Endothelial cell of umbilical vein (primary cell): ENCODE measurements around the gene PRDX5. TPM values are rescaled to one million over a fixed set of nuclear protein-coding genes. Genes with fewer than 3 reads are reported as not detected.

Experiments used
- BruUV-seq: library from RNA; stranded (reverse); fragments of 400-500 nt; replicated peaks from 2 replicates; lab custom pipeline; 2021; lab: Mats Ljungman, UMichigan
- CTCF ChIA-PET: fragments of 300-600, 350-600 bp; sonication (Branson Sonifier 250); formaldehyde crosslinking; loops from one replicate; lab custom pipeline; 2021; ENCODE audit warnings: antibody characterized with exemption, inconsistent platforms; lab: Charles Lee
- POLR2A ChIA-PET: fragments of 300-600, 350-600 bp; sonication (Branson Sonifier 250); formaldehyde crosslinking; loops from one replicate; lab custom pipeline; 2021; ENCODE audit warnings: antibody characterized with exemption, inconsistent platforms; lab: Charles Lee
- DNase-seq: peaks from one replicate; pipeline ENCODE4 v3.0.0-alpha.2; 2011; ENCODE audit warnings: low read depth, low spot score
- FAIRE-seq: peaks from 2 replicates; lab custom pipeline; 2011; peaks lifted over from hg19 to GRCh38; lab: Jason Lieb, UNC
- H2AFZ ChIP-seq: 2 replicates; pipeline ENCODE4 v1.6.0; 2012; ENCODE audit warnings: low read depth, low read length, control low read depth, inconsistent platforms
- H3K27ac ChIP-seq: 2 replicates; pipeline ENCODE4 v1.5.1; 2011; ENCODE audit warnings: low read depth, mild to moderate bottlenecking, control low read depth, low read length, moderate library complexity; ENCODE audit not compliant: insufficient read depth
- H3K27me3 ChIP-seq, 2 experiments: 2 replicates each; pipeline versions ENCODE4 v1.6.0 to v1.6.1; 2011; ENCODE audit warnings: low read length in 2 of 2, mixed read lengths in 1 of 2; ENCODE audit not compliant: control insufficient read depth in 2 of 2, insufficient read depth in 2 of 2
- H3K36me3 ChIP-seq, 2 experiments: 2 replicates in 1 of 2; 3 replicates in 1 of 2; pipeline ENCODE4 v1.5.1; 2011; ENCODE audit warnings: low read length in 2 of 2, mild to moderate bottlenecking in 1 of 2, moderate library complexity in 1 of 2; ENCODE audit not compliant: control insufficient read depth in 2 of 2, insufficient read depth in 2 of 2; ENCODE audit errors: extremely low read depth in 1 of 2
- H3K4me1 ChIP-seq: 3 replicates; pipeline ENCODE4 v1.5.1; 2011; ENCODE audit warnings: mild to moderate bottlenecking, low read length; ENCODE audit not compliant: control insufficient read depth, insufficient read depth; ENCODE audit errors: extremely low read depth
- H3K4me2 ChIP-seq: 2 replicates; pipeline ENCODE4 v1.6.1; 2011; ENCODE audit warnings: low read length, control low read depth, mixed read lengths; ENCODE audit not compliant: insufficient read depth
- H3K4me3 ChIP-seq, 3 experiments: fragments of 200-600 bp in 1 of 3; sonication (generic), shearing (Covaris generic) in 1 of 3; replicated peaks in 1 of 3; 2 replicates each; pipeline ENCODE4 v1.5.1; 2011 to 2016; ENCODE audit warnings: control low read depth in 3 of 3, low read length in 3 of 3, mild to moderate bottlenecking in 2 of 3, inconsistent platforms in 1 of 3, low read depth in 1 of 3, moderate library complexity in 1 of 3; ENCODE audit not compliant: insufficient read depth in 1 of 3
- H3K79me2 ChIP-seq: 2 replicates; pipeline ENCODE4 v1.6.0; 2012; ENCODE audit warnings: low read length, inconsistent platforms; ENCODE audit not compliant: control insufficient read depth, insufficient read depth
- H3K9ac ChIP-seq: replicated peaks from 2 replicates; pipeline ENCODE3; 2011; ENCODE audit warnings: low read length, control low read depth; ENCODE audit not compliant: insufficient read depth; ENCODE audit errors: extremely low read depth
- H3K9me1 ChIP-seq: replicated peaks from 3 replicates; pipeline ENCODE4 v1.6.0; 2011; ENCODE audit warnings: mild to moderate bottlenecking, low read length; ENCODE audit not compliant: control insufficient read depth, insufficient read depth; ENCODE audit errors: extremely low read depth
- H3K9me3 ChIP-seq: replicated peaks from 2 replicates; pipeline ENCODE4 v1.5.1; 2012; ENCODE audit warnings: low read length, inconsistent platforms; ENCODE audit not compliant: control insufficient read depth, insufficient read depth
- H4K20me1 ChIP-seq: replicated peaks from 2 replicates; pipeline ENCODE3; 2011; ENCODE audit warnings: mild to moderate bottlenecking, low read length; ENCODE audit not compliant: control insufficient read depth, insufficient read depth; ENCODE audit errors: extremely low read depth
- EZH2 ChIP-seq: IDR thresholded peaks from 2 replicates; pipeline ENCODE4 v1.6.1; 2012; ENCODE audit warnings: borderline replicate concordance, low read depth, mild to moderate bottlenecking, moderate library complexity, low read length, inconsistent platforms; ENCODE audit not compliant: severe bottlenecking
- FOS ChIP-seq: IDR thresholded peaks from 2 replicates; pipeline ENCODE4 v1.6.1; 2011; ENCODE audit warnings: mild to moderate bottlenecking, low read length, moderate library complexity, borderline replicate concordance; ENCODE audit not compliant: insufficient read depth
- GATA2 ChIP-seq: IDR thresholded peaks from 2 replicates; pipeline ENCODE4 v1.7.0; 2011; ENCODE audit warnings: low read depth, mild to moderate bottlenecking, moderate library complexity, mixed read lengths, low read length; ENCODE audit not compliant: insufficient read length, insufficient read depth
- JUN ChIP-seq: IDR thresholded peaks from 2 replicates; pipeline ENCODE4 v1.6.1; 2011; ENCODE audit warnings: borderline replicate concordance, low read depth; ENCODE audit not compliant: insufficient read length, insufficient read depth
- MYC ChIP-seq: IDR thresholded peaks from one replicate; pipeline ENCODE4 v1.6.1; 2011; ENCODE audit warnings: mild to moderate bottlenecking, low read depth, low read length
- POLR2A ChIP-seq: IDR thresholded peaks from 2 replicates; pipeline ENCODE4 v1.6.1; 2012; ENCODE audit warnings: low read depth, mild to moderate bottlenecking, control low read depth, low read length
- POLR2AphosphoS5 ChIP-seq: IDR thresholded peaks from 2 replicates; pipeline ENCODE4 v1.6.1; 2012; ENCODE audit warnings: low read depth, mild to moderate bottlenecking, control low read depth, low read length, moderate library complexity; ENCODE audit not compliant: insufficient read depth
- dilution Hi-C: fragments of 300-500 bp; cut with MboI; formaldehyde crosslinking; loops from one replicate; pipeline ENCODE4 v1.15.0; 2019; ENCODE audit warnings: low sequenced_read_pairs; ENCODE audit not compliant: extremely low pct_ligation_motif_present
- intact Hi-C: fragments of 100-400 bp; cut with micrococcal nuclease; formaldehyde crosslinking; loops from one replicate; pipeline ENCODE4 v1.10.0; 2022
- polyA plus RNA-seq, 4 experiments: library from polyadenylated mRNA; depleted of rRNA in 3 of 4; stranded (reverse) in 3 of 4; unstranded in 1 of 4; fragments of >200 nt; gene quantifications; 2 replicates each; pipeline versions ENCODE4 v1.2.1 to v1.2.3, GENCODE V29; 2011 to 2012; ENCODE audit warnings: missing spikeins in 1 of 4
- total RNA-seq: library from RNA; stranded (reverse); gene quantifications from 2 replicates; pipeline ENCODE4 v1.2.3, GENCODE V29; 2021
- TF ChIP-seq, protein P1 (sequence below), 2 donors: IDR thresholded peaks; 1 replicate in 1 of 2; 2 replicates in 1 of 2; pipeline ENCODE4 v1.5.1; 2011; ENCODE audit warnings: low read length in 2 of 2, mild to moderate bottlenecking in 2 of 2, moderate library complexity in 2 of 2, control low read depth in 1 of 2, inconsistent platforms in 1 of 2, low read depth in 1 of 2; ENCODE audit not compliant: insufficient read depth in 1 of 2; ENCODE audit errors: extremely low read depth in 1 of 2
- TF ChIP-seq, protein P2 (sequence below): IDR thresholded peaks from 2 replicates; pipeline ENCODE4 v1.6.1; 2011; ENCODE audit not compliant: insufficient read depth, insufficient read length

Gene PRDX5
- total and polyA plus RNA-seq, 2 donors (not counting 3 experiments of a cell fraction or from before 2014, with no cell fraction given) = 199 to 709 TPM

DNA sequence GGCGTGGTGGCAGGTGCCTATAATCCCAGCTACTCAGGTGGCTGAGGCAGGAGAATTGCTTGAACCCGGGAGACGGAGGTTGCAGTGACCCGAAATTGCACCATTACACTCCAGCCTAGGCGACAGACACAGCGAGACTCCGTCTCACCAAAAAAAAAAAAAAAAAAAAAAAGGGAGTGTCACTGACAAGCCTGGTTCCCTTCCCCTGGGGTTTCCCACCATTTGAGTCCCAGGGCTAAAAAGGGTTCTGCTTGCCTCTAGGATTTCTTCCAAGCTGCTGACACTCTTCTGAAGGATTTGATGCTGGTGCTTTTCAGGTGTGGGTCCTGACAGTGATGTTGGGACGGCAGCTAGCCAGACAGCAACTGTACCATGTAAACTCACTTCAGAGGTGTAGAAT, 20.8 kb downstream of the PRDX5 start:
- Histone ChIP-seq H2AFZ (no peak overlapping the region), H3K4me3 (no peak overlapping the region), H4K20me1 (no peaks in the 10 kb centered on the region), H3K79me2 (no peaks in the 10 kb centered on the region), H3K36me3 (no peaks in the 10 kb centered on the region), H3K4me1 (no peaks in the 10 kb centered on the region), H3K9ac (no peak overlapping the region), H3K9me3 (no peaks in the 10 kb centered on the region), H3K4me2 (no peak overlapping the region), H3K9me1 (no peaks in the 10 kb centered on the region), H3K27me3 (no peaks in the 10 kb centered on the region), H3K27ac (no peak overlapping the region)
- DNase-seq (no peak), FAIRE-seq (no peak)
- intact Hi-C loops = no loop called here
- ChIA-PET POLR2A (interaction anchor here (0.7 kb wide), 1 partner anchor 479 kb away, joined by 5 read pairs; no protein-coding TSS in a partner anchor), CTCF (interaction anchor here (0.6 kb wide), 1 partner anchor 38 kb away, joined by 4 read pairs; no protein-coding TSS in a partner anchor)
- TF ChIP-seq EZH2 (no peak), POLR2AphosphoS5 (no peak), POLR2A (no peak), JUN (no peak), MYC (no peak), FOS (no peak), GATA2 (no peak)
- TF ChIP-seq, protein P1, sequence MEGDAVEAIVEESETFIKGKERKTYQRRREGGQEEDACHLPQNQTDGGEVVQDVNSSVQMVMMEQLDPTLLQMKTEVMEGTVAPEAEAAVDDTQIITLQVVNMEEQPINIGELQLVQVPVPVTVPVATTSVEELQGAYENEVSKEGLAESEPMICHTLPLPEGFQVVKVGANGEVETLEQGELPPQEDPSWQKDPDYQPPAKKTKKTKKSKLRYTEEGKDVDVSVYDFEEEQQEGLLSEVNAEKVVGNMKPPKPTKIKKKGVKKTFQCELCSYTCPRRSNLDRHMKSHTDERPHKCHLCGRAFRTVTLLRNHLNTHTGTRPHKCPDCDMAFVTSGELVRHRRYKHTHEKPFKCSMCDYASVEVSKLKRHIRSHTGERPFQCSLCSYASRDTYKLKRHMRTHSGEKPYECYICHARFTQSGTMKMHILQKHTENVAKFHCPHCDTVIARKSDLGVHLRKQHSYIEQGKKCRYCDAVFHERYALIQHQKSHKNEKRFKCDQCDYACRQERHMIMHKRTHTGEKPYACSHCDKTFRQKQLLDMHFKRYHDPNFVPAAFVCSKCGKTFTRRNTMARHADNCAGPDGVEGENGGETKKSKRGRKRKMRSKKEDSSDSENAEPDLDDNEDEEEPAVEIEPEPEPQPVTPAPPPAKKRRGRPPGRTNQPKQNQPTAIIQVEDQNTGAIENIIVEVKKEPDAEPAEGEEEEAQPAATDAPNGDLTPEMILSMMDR (IDR thresholded peaks at IDR 0.05; ENCODE audit: extremely low read depth in 1 of 2, insufficient read depth in 1 of 2, low read depth in 1 of 2, low read length in 2 of 2) = no peak
- TF ChIP-seq, protein P2, sequence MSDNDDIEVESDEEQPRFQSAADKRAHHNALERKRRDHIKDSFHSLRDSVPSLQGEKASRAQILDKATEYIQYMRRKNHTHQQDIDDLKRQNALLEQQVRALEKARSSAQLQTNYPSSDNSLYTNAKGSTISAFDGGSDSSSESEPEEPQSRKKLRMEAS = no peak
- dilution Hi-C loops = no loop called here
- no TSS peak for BruUV-seq
